Measurements from ENCODE around the gene CRKL. TPM values are rescaled to one million over a fixed set of nuclear protein-coding genes. Genes with fewer than 3 reads are reported as not detected.

CRKL gene
- total RNA-seq, 2 experiments from 2014 or later: 91.0 to 92.9 TPM

- H3K9me3 Mint-ChIP-seq: no peaks in the 10 kb centered on the region
- DNase-seq (no peak), ATAC-seq (ENCODE audit: low read depth) (no peak)
- no peaks in the 10 kb centered on the region for H3K27me3 Mint-ChIP-seq
- H3K27ac Mint-ChIP-seq: no peak overlapping the region
- H3K36me3 Mint-ChIP-seq: peaks cover 5% of the 10 kb centered on the region
- no peak overlapping the region for H3K4me3 Mint-ChIP-seq
- POLR2A ChIA-PET: no interaction called here
- H3K4me1 Mint-ChIP-seq: peaks cover 17% of the 10 kb centered on the region
Measured at GRCh38 chr22:20986365-20986764, 69.2 kb downstream of the CRKL start.

GRCh38 chr22:20987375-20987774 is 70.2 kb downstream of the CRKL start:
- DNase-seq (no peak), ATAC-seq (ENCODE audit: low read depth) (no peak)
- no peaks in the 10 kb centered on the region for H3K27me3 Mint-ChIP-seq
- no peaks in the 10 kb centered on the region for H3K9me3 Mint-ChIP-seq
- H3K36me3 Mint-ChIP-seq: peaks cover 5% of the 10 kb centered on the region
- no peak overlapping the region for H3K4me3 Mint-ChIP-seq
- peaks cover 15% of the 10 kb centered on the region for H3K4me1 Mint-ChIP-seq
- POLR2A ChIA-PET: no interaction called here
- no peak overlapping the region for H3K27ac Mint-ChIP-seq

DNA sequence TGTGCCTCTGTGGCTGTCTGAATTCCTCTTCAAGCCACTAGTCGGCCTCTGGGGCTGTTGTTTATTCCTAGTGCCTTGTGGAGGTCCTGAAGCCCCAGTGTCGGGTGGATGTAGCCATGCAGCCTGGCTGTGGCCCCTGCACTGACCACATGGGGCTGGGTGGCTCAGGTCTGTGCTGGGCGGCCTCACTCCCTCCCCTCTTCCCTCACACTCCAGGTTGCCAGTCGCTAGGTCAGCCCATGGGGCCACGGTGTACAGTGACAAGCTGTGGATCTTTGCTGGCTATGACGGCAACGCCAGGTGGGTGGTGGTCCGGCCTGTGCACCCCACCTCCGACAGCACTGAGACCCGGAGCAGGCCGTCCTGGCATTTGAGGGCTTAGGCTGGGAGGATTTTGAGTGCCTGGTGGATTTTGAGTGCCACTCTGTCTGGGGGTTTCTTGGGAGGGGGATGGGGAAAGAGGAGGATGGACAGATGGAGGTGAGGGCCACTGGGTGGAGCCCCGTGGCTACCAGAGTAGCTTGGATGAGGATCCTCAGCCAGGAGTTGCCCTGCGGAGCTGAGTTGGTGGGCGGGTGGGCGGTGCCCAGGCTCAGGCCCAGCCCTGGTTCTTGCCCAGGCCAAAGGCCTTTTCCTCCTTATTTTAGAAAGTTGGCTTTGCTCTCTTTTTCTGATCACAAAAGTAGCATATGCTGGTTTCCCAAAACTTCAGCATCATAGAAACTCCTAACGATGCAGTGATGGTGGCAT is 71.5 kb downstream of the CRKL start:
- Mint-ChIP-seq H3K4me3 (no peak overlapping the region), H3K27me3 (no peaks in the 10 kb centered on the region), H3K9me3 (no peaks in the 10 kb centered on the region), H3K27ac (no peak overlapping the region), H3K4me1 (peaks cover 5% of the 10 kb centered on the region), H3K36me3 (peaks cover 5% of the 10 kb centered on the region)
- POLR2A ChIA-PET: interaction anchor here (1.4 kb wide), 1 partner anchor 11 kb away, joined by 4 read pairs; no protein-coding TSS in a partner anchor
- ATAC-seq (ENCODE audit: low read depth) (no peak), DNase-seq (no peak)

- DNase-seq: no peak
- H3K4me3 Mint-ChIP-seq: no peak overlapping the region
- no peak overlapping the region for H3K27ac Mint-ChIP-seq
- H3K9me3 Mint-ChIP-seq: no peaks in the 10 kb centered on the region
- H3K36me3 Mint-ChIP-seq: peaks cover 4% of the 10 kb centered on the region
- ATAC-seq (ENCODE audit: low read depth): no peak
- H3K4me1 Mint-ChIP-seq: peaks cover 2% of the 10 kb centered on the region
- H3K27me3 Mint-ChIP-seq: no peaks in the 10 kb centered on the region
- POLR2A ChIA-PET: interaction anchor here (1.0 to 1.4 kb wide), 2 partner anchors 10 to 13 kb away, joined by 3 to 4 read pairs; partner anchors contain the start of gene THAP7
Measured at GRCh38 chr22:20989323-20990138, 72.3 kb downstream of the CRKL start.

DNA sequence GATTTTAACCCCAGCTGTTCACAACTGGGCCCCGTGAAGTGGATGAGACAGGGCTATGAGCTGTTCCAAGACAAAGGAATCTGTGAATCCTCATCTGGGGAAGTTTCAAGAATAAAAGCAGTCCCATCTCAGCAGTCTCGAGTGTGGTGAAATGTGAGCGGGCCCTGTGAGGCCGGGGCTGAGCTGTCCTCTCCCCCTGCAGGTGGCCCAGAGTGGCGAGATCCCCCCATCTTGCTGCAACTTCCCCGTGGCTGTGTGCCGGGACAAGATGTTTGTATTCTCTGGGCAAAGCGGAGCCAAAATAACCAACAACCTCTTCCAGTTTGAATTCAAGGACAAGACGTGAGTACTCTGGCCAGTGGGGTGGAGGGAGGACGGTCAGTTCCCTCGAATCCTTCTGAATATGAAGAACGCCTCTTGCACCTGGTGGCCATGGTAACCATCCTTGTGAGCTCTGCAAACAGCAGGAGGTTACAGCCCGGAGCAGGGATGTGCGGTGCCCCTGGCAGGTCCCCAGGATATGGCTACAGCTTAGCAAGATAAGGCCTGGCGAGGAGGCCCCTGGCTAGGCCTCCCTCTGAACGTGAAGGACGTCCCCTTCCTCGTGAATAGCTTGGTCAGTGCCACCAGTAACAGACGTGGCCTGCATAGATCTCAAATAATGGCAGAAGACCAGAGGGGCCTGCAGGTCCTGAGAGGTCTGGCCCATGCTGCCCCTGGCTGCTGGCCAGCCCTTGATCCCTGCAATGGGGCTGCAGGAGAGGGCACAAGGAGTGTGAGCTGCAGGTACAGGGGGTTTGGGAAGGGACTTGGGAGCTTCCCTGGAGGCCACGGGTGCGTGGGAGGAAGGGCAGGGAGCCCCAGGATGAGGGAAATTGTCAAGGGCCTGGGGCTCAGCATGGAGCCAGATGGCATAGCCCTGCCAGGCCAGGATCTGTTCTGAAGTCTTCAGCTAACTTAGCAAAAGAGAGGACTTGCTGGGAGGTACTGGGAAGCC is 73.3 kb downstream of the CRKL start:
- no peak for ATAC-seq (ENCODE audit: low read depth)
- no peak for DNase-seq
- peak overlapping the region; percentile 43 for H3K27ac Mint-ChIP-seq
- no peaks in the 10 kb centered on the region for H3K9me3 Mint-ChIP-seq
- no peak overlapping the region for H3K4me3 Mint-ChIP-seq
- peaks cover 4% of the 10 kb centered on the region for H3K36me3 Mint-ChIP-seq
- no peaks in the 10 kb centered on the region for H3K27me3 Mint-ChIP-seq
- POLR2A ChIA-PET: interaction anchor here (0.9 to 2.1 kb wide), 4 partner anchors 8 to 12 kb away, joined by 3 to 9 read pairs (median 4); partner anchors contain the start of genes LZTR1 and THAP7
- peaks cover 2% of the 10 kb centered on the region for H3K4me1 Mint-ChIP-seq

- Mint-ChIP-seq H3K27ac (no peak overlapping the region), H3K27me3 (no peaks in the 10 kb centered on the region), H3K4me3 (no peak overlapping the region), H3K36me3 (peaks cover 2% of the 10 kb centered on the region), H3K4me1 (peaks cover 2% of the 10 kb centered on the region), H3K9me3 (no peaks in the 10 kb centered on the region)
- POLR2A ChIA-PET: interaction anchor here (2.1 kb wide), 1 partner anchor 9 kb away, joined by 9 read pairs; the partner anchor contains the start of gene LZTR1
- DNase-seq: no peak
- no peak for ATAC-seq (ENCODE audit: low read depth)
Measured at GRCh38 chr22:20991252-20992055, 74.2 kb downstream of the CRKL start.

- H3K27ac Mint-ChIP-seq: no peak overlapping the region
- H3K4me3 Mint-ChIP-seq: no peak overlapping the region
- POLR2A ChIA-PET: interaction anchor here (2.1 kb wide), 1 partner anchor 10 kb away, joined by 9 read pairs; the partner anchor contains the start of gene LZTR1
- no peak for DNase-seq
- H3K36me3 Mint-ChIP-seq: no peaks in the 10 kb centered on the region
- ATAC-seq (ENCODE audit: low read depth): no peak
- H3K4me1 Mint-ChIP-seq: peaks cover 2% of the 10 kb centered on the region
- no peaks in the 10 kb centered on the region for H3K27me3 Mint-ChIP-seq
- H3K9me3 Mint-ChIP-seq: no peaks in the 10 kb centered on the region
Measured at GRCh38 chr22:20992056-20992442, 74.8 kb downstream of the CRKL start.

GRCh38 chr22:20992456-20993303 is 75.5 kb downstream of the CRKL start:
- no peaks in the 10 kb centered on the region for H3K36me3 Mint-ChIP-seq
- H3K4me3 Mint-ChIP-seq: no peak overlapping the region
- H3K27me3 Mint-ChIP-seq: no peaks in the 10 kb centered on the region
- peaks cover 2% of the 10 kb centered on the region for H3K4me1 Mint-ChIP-seq
- no peaks in the 10 kb centered on the region for H3K9me3 Mint-ChIP-seq
- POLR2A ChIA-PET: no interaction called here
- no peak for DNase-seq
- H3K27ac Mint-ChIP-seq: no peak overlapping the region
- ATAC-seq (ENCODE audit: low read depth): no peak

GRCh38 chr22:20993304-20994127 is 76.3 kb downstream of the CRKL start:
- no peak overlapping the region for H3K27ac Mint-ChIP-seq

DNA sequence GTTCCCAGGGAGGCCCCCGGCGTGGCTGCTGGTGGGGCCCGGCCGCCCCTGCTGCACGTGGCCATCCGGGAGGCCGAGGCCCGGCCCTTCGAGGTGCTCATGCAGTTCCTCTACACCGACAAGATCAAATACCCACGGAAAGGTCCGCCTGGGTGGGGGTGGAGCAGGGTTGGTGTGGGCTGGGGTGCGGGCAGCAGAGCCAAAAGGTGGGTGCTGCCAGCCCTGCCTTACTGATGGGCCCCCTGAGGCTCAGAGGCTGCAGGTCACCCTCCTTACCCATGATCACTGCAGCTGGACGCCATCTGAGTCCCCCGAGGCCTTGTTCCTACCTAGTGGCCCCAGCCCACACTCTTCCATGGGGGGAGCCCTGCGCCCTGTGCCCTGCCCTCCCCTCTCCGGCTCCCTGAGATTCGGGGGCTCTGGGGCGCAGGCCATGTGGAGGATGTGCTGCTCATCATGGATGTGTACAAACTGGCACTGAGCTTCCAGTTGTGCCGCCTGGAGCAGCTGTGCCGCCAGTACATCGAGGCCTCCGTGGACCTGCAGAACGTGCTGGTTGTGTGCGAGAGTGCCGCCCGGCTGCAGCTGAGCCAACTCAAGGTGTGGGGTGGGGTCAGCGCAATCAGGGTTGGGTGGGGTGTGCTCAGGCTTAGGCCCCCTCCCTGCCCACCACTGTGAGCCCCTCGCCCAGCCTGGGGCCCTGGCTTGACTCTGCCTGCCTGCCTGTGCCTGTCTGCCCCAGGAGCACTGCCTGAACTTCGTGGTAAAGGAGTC is 77.1 kb downstream of the CRKL start:
- H3K9me3 Mint-ChIP-seq: no peaks in the 10 kb centered on the region
- H3K27ac Mint-ChIP-seq: no peak overlapping the region
- H3K27me3 Mint-ChIP-seq: no peaks in the 10 kb centered on the region
- DNase-seq: no peak
- peaks cover 5% of the 10 kb centered on the region for H3K4me1 Mint-ChIP-seq
- ATAC-seq (ENCODE audit: low read depth): no peak
- no peaks in the 10 kb centered on the region for H3K36me3 Mint-ChIP-seq
- POLR2A ChIA-PET: no interaction called here
- no peak overlapping the region for H3K4me3 Mint-ChIP-seq

More at GRCh38 chr22:20993304-20994127, 76.3 kb downstream of the CRKL start:
- H3K27me3 Mint-ChIP-seq: no peaks in the 10 kb centered on the region
- no peaks in the 10 kb centered on the region for H3K36me3 Mint-ChIP-seq
- peaks cover 2% of the 10 kb centered on the region for H3K4me1 Mint-ChIP-seq
- no peak overlapping the region for H3K4me3 Mint-ChIP-seq
- no peaks in the 10 kb centered on the region for H3K9me3 Mint-ChIP-seq
- DNase-seq (no peak), ATAC-seq (ENCODE audit: low read depth) (no peak)
- POLR2A ChIA-PET: no interaction called here
